Activated CD8-positive, alpha-beta memory T cell treated with anti-CD3 and anti-CD28 coated beads, Interleukin-2, amount 50 U/mL, for 24 hours (primary cell): ENCODE measurements around the gene NAA30.
"Not testable (repeated sequence)": the region's sequence is repeated elsewhere in the genome, so short reads cannot be mapped to it uniquely, and the experiment has no call there.

Experiments
- DNase-seq: peaks from one replicate; pipeline ENCODE4 v3.0.0-alpha.2; 2020; ENCODE audit errors: extremely low read depth

Gene NAA30

GRCh38 chr14:57390037-57390805, at the start of gene NAA30:
Gene NAA30 (plus strand): TSS chr14:57390586. CDS start chr14:57390958, 372 bp downstream.
- DNase-seq, result peak; percentile 79

- DNase-seq, result not testable (repeated sequence)
Observed at GRCh38 chr14:57343545-57344297, 46.7 kb upstream of the NAA30 start.

GRCh38 chr14:57345106-57345505, 45.3 kb upstream of the NAA30 start:
- DNase-seq, result no peak

GRCh38 chr14:57346741-57347140, 43.6 kb upstream of the NAA30 start:
- no peak for DNase-seq

- no peak for DNase-seq
Observed at GRCh38 chr14:57352396-57353170, 37.8 kb upstream of the NAA30 start.

GRCh38 chr14:57355081-57355800, 35.1 kb upstream of the NAA30 start:
- DNase-seq, result no peak

GRCh38 chr14:57362361-57362760, 28.0 kb upstream of the NAA30 start:
- no peak for DNase-seq

- no peak for DNase-seq
Observed at GRCh38 chr14:57364659-57365450, 25.5 kb upstream of the NAA30 start.

- not testable (repeated sequence) for DNase-seq
Observed at GRCh38 chr14:57370187-57370586, 20.2 kb upstream of the NAA30 start.

- no peak for DNase-seq
Observed at GRCh38 chr14:57371013-57371412, 19.4 kb upstream of the NAA30 start.

GRCh38 chr14:57375156-57375555, 15.2 kb upstream of the NAA30 start:
- no peak for DNase-seq

- DNase-seq, result no peak
Observed at GRCh38 chr14:57378661-57379060, 11.7 kb upstream of the NAA30 start.

- no peak for DNase-seq
Observed at GRCh38 chr14:57380935-57381334, 9.5 kb upstream of the NAA30 start.

GRCh38 chr14:57382283-57382682, 8.1 kb upstream of the NAA30 start:
- no peak for DNase-seq

- DNase-seq, result no peak
Observed at GRCh38 chr14:57383125-57383745, 7.2 kb upstream of the NAA30 start.

GRCh38 chr14:57388067-57388466, 2.3 kb upstream of the NAA30 start:
- DNase-seq, result no peak

- DNase-seq, result no peak
Observed at GRCh38 chr14:57389646-57390036, 745 bp upstream of the NAA30 start.

GRCh38 chr14:57390806-57391516, 575 bp downstream of the NAA30 start:
- no peak for DNase-seq

- no peak for DNase-seq
Observed at GRCh38 chr14:57391517-57392195, 1.3 kb downstream of the NAA30 start.
